SK-N-SH treated with all-trans-retinoic acid at 6 μM for 48 hours (cell line): Measurements from ENCODE around the gene PHF2.

ENCODE experiments used
- ATAC-seq: fragments of 200-7000 bp; cut with Tn5 transposase; 3 replicates; pipeline ENCODE4 v1.9.1; 2020; ENCODE audit warnings: mild to moderate bottlenecking, moderate library complexity
- ARNTL ChIP-seq: fragments of 450-650 bp; formaldehyde crosslinking; IDR thresholded peaks from 2 replicates; pipeline ENCODE4 v1.5.0; 2020; ENCODE audit warnings: low read depth, mild to moderate bottlenecking, moderate library complexity, borderline replicate concordance
- BACH2 ChIP-seq: fragments of 250-450 bp; sonication (Bioruptor Pico); IDR thresholded peaks from 2 replicates; pipeline ENCODE4 v1.9.0; 2021; ENCODE audit warnings: mild to moderate bottlenecking, borderline replicate concordance
- CSDC2 ChIP-seq: fragments of 250-450 bp; sonication (Bioruptor Pico); IDR thresholded peaks from 2 replicates; pipeline ENCODE4 v1.5.0; 2020; ENCODE audit warnings: mild to moderate bottlenecking, moderate library complexity
- ESRRG ChIP-seq: fragments of 250-450 bp; sonication (Bioruptor Pico); IDR thresholded peaks from 2 replicates; pipeline ENCODE4 v1.6.1; 2021; ENCODE audit warnings: mild to moderate bottlenecking
- GLIS3 ChIP-seq: fragments of 250-450 bp; sonication (Bioruptor Pico); IDR thresholded peaks from 2 replicates; pipeline ENCODE4 v1.5.0; 2020; ENCODE audit warnings: mild to moderate bottlenecking, moderate library complexity
- ISL1 ChIP-seq: fragments of 250-450 bp; sonication (Bioruptor Pico); IDR thresholded peaks from 2 replicates; pipeline ENCODE4 v2.1.2; 2022; ENCODE audit warnings: mild to moderate bottlenecking, moderate library complexity
- OSR1 ChIP-seq: fragments of 250-450 bp; sonication (Bioruptor Pico); IDR thresholded peaks from 2 replicates; pipeline ENCODE4 v1.8.0; 2022; ENCODE audit warnings: moderate library complexity, mild to moderate bottlenecking, inconsistent platforms
- PPARA ChIP-seq: fragments of 250-450 bp; sonication (Bioruptor Pico); IDR thresholded peaks from 2 replicates; pipeline ENCODE4 v1.5.0; 2020; ENCODE audit warnings: mild to moderate bottlenecking, borderline replicate concordance
- SNAI2 ChIP-seq: fragments of 250-450 bp; sonication (Bioruptor Pico); IDR thresholded peaks from 2 replicates; pipeline ENCODE4 v1.5.0; 2020; ENCODE audit warnings: mild to moderate bottlenecking, moderate library complexity
- TCF4 ChIP-seq: fragments of 250-450 bp; sonication (Bioruptor Pico); IDR thresholded peaks from 2 replicates; pipeline ENCODE4 v1.8.0; 2021; ENCODE audit warnings: mild to moderate bottlenecking, moderate library complexity, borderline replicate concordance
- TOX ChIP-seq: fragments of 250-450 bp; sonication (Bioruptor Pico); IDR thresholded peaks from 2 replicates; pipeline ENCODE4 v1.8.0; 2021; ENCODE audit warnings: mild to moderate bottlenecking, moderate library complexity, borderline replicate concordance
- ZC3H10 ChIP-seq: fragments of 250-450 bp; sonication (Bioruptor Pico); IDR thresholded peaks from 2 replicates; pipeline ENCODE4 v1.5.1; 2021; ENCODE audit warnings: mild to moderate bottlenecking, moderate library complexity
- ZFP3 ChIP-seq: fragments of 250-450 bp; sonication (Bioruptor Pico); IDR thresholded peaks from 2 replicates; pipeline ENCODE4 v1.5.0; 2020; ENCODE audit warnings: mild to moderate bottlenecking, moderate library complexity
- ZFP30 ChIP-seq: fragments of 450-650 bp; formaldehyde crosslinking; IDR thresholded peaks from 2 replicates; pipeline ENCODE4 v1.5.0; 2022; ENCODE audit warnings: mild to moderate bottlenecking, moderate library complexity
- ZNF565 ChIP-seq: fragments of 450-650 bp; formaldehyde crosslinking; conservative IDR thresholded peaks from 2 replicates; pipeline ENCODE4 v1.5.0; 2020; ENCODE audit warnings: low read depth, mild to moderate bottlenecking, moderate library complexity
- ZNF70 ChIP-seq: fragments of 450-650 bp; formaldehyde crosslinking; IDR thresholded peaks from 2 replicates; pipeline ENCODE4 v1.5.0; 2020; ENCODE audit warnings: mild to moderate bottlenecking, moderate library complexity
- ZNF8 ChIP-seq: fragments of 450-650 bp; formaldehyde crosslinking; IDR thresholded peaks from 2 replicates; pipeline ENCODE4 v1.5.0; 2020; ENCODE audit warnings: mild to moderate bottlenecking, moderate library complexity
- TF ChIP-seq, protein P1 (sequence below): fragments of 250-450 bp; sonication (Bioruptor Pico); IDR thresholded peaks from 2 replicates; pipeline ENCODE4 v1.5.1; 2021; ENCODE audit warnings: mild to moderate bottlenecking, moderate library complexity
- TF ChIP-seq, protein P2 (sequence below): fragments of 250-450 bp; sonication (Bioruptor Pico); IDR thresholded peaks from 2 replicates; pipeline ENCODE4 v1.8.0; 2021; ENCODE audit warnings: low read depth, mild to moderate bottlenecking, moderate library complexity, borderline replicate concordance
- TF ChIP-seq, protein P3 (sequence below): fragments of 250-450 bp; sonication (Bioruptor Pico); IDR thresholded peaks from 2 replicates; pipeline ENCODE4 v1.5.0; 2020; ENCODE audit warnings: mild to moderate bottlenecking, moderate library complexity
- TF ChIP-seq, protein P4 (sequence below): fragments of 250-450 bp; sonication (Bioruptor Pico); IDR thresholded peaks from 2 replicates; pipeline ENCODE4 v1.5.1; 2020; ENCODE audit warnings: low read depth, mild to moderate bottlenecking, moderate library complexity
- TF ChIP-seq, protein P5 (sequence below): fragments of 250-450 bp; sonication (Bioruptor Pico); IDR thresholded peaks from 2 replicates; pipeline ENCODE4 v1.8.0; 2020; ENCODE audit warnings: mild to moderate bottlenecking, moderate library complexity, borderline replicate concordance

Gene PHF2

DNA sequence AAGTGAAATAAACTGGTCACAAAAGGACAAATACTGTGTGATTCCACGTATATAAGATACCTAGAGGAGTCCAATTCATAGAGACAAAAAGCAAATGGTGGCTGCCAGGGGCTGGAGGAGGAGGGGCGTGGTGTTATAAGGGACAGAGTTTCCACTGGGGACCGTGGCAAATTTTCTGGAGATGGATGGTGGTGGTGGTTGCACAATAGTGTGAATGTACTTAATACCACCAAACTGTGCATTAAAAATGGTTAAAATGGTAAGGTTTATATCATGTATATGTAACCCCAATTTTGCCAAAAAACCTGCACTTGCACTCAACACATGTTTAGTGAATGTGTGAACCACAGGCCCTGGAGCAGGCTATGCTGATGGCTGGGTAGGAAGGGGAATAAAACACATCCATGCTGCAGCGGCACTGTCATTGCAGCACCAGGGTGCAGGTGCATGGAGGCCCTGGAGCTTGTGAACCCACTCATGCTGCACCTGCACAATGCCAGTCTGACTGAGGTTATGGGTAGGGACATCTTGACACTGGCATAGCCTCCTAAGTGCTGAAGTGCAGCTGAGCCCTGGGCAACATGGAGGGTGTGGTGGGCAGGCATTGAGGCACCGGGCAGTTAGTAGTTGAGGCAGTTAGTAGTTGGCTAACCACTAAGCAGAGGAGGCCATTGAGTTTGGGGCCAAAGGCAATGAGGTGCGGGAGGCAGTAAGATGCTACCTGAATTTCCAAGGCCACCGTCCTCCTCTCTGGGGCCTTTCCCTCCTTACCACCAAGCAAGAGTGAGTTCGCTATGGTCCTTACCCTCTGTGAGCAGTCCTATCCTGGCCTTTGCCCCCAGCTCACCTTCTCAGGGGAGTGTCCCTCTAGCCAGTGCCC is 3.5 kb upstream of the PHF2 start:
- no peak for ATAC-seq

DNA sequence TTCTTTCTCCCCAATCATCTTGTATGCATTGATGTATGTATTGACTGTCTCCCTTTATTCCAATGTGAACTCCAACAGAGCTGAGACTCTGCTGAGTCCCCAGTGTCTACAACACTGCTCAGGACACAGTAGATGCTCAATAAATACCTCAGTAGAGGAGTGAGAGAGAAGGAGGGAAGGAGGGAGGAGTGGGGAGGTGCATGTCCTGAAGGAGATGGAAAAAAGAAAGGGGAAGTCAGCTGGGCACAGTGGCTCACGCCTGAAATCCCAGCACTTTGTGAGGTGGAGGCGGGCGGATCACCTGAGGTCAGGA is 2.9 kb upstream of the PHF2 start:
- ATAC-seq = no peak
- TF ChIP-seq TOX (CRISPR knock-in tag) (no peak), TCF4 (CRISPR knock-in tag) (no peak), OSR1 (CRISPR knock-in tag) (no peak), SNAI2 (CRISPR knock-in tag) (no peak), ZNF70 (CRISPR knock-in tag) (no peak), GLIS3 (no peak), ISL1 (CRISPR knock-in tag) (no peak), ZNF565 (CRISPR knock-in tag) (no peak), ZFP30 (CRISPR knock-in tag) (no peak), ESRRG (no peak), ZC3H10 (CRISPR knock-in tag) (no peak), CSDC2 (no peak), ARNTL (CRISPR knock-in tag) (no peak), ZNF8 (CRISPR knock-in tag) (no peak)
- TF ChIP-seq, protein P1, sequence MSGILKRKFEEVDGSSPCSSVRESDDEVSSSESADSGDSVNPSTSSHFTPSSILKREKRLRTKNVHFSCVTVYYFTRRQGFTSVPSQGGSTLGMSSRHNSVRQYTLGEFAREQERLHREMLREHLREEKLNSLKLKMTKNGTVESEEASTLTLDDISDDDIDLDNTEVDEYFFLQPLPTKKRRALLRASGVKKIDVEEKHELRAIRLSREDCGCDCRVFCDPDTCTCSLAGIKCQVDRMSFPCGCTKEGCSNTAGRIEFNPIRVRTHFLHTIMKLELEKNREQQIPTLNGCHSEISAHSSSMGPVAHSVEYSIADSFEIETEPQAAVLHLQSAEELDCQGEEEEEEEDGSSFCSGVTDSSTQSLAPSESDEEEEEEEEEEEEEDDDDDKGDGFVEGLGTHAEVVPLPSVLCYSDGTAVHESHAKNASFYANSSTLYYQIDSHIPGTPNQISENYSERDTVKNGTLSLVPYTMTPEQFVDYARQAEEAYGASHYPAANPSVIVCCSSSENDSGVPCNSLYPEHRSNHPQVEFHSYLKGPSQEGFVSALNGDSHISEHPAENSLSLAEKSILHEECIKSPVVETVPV (CRISPR knock-in tag) = no peak
- TF ChIP-seq, protein P2, sequence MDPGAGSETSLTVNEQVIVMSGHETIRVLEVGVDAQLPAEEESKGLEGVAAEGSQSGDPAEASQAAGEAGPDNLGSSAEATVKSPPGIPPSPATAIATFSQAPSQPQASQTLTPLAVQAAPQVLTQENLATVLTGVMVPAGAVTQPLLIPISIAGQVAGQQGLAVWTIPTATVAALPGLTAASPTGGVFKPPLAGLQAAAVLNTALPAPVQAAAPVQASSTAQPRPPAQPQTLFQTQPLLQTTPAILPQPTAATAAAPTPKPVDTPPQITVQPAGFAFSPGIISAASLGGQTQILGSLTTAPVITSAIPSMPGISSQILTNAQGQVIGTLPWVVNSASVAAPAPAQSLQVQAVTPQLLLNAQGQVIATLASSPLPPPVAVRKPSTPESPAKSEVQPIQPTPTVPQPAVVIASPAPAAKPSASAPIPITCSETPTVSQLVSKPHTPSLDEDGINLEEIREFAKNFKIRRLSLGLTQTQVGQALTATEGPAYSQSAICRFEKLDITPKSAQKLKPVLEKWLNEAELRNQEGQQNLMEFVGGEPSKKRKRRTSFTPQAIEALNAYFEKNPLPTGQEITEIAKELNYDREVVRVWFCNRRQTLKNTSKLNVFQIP (CRISPR knock-in tag) = no peak
- TF ChIP-seq, protein P3, sequence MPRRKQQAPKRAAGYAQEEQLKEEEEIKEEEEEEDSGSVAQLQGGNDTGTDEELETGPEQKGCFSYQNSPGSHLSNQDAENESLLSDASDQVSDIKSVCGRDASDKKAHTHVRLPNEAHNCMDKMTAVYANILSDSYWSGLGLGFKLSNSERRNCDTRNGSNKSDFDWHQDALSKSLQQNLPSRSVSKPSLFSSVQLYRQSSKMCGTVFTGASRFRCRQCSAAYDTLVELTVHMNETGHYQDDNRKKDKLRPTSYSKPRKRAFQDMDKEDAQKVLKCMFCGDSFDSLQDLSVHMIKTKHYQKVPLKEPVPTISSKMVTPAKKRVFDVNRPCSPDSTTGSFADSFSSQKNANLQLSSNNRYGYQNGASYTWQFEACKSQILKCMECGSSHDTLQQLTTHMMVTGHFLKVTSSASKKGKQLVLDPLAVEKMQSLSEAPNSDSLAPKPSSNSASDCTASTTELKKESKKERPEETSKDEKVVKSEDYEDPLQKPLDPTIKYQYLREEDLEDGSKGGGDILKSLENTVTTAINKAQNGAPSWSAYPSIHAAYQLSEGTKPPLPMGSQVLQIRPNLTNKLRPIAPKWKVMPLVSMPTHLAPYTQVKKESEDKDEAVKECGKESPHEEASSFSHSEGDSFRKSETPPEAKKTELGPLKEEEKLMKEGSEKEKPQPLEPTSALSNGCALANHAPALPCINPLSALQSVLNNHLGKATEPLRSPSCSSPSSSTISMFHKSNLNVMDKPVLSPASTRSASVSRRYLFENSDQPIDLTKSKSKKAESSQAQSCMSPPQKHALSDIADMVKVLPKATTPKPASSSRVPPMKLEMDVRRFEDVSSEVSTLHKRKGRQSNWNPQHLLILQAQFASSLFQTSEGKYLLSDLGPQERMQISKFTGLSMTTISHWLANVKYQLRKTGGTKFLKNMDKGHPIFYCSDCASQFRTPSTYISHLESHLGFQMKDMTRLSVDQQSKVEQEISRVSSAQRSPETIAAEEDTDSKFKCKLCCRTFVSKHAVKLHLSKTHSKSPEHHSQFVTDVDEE = no peak

More for the DNA sequence above, 3.5 kb upstream of the PHF2 start:
- no peak for TF ChIP-seq TOX (CRISPR knock-in tag)
- TF ChIP-seq ZNF565 (CRISPR knock-in tag) = no peak
- TF ChIP-seq ARNTL (CRISPR knock-in tag) = no peak
- TF ChIP-seq, protein P1 (CRISPR knock-in tag) = no peak
- TF ChIP-seq ZC3H10 (CRISPR knock-in tag) = no peak
- TF ChIP-seq, protein P4, sequence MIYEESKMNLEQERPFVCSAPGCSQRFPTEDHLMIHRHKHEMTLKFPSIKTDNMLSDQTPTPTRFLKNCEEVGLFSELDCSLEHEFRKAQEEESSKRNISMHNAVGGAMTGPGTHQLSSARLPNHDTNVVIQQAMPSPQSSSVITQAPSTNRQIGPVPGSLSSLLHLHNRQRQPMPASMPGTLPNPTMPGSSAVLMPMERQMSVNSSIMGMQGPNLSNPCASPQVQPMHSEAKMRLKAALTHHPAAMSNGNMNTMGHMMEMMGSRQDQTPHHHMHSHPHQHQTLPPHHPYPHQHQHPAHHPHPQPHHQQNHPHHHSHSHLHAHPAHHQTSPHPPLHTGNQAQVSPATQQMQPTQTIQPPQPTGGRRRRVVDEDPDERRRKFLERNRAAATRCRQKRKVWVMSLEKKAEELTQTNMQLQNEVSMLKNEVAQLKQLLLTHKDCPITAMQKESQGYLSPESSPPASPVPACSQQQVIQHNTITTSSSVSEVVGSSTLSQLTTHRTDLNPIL = no peak
- TF ChIP-seq, protein P3 = no peak
- TF ChIP-seq, protein P5, sequence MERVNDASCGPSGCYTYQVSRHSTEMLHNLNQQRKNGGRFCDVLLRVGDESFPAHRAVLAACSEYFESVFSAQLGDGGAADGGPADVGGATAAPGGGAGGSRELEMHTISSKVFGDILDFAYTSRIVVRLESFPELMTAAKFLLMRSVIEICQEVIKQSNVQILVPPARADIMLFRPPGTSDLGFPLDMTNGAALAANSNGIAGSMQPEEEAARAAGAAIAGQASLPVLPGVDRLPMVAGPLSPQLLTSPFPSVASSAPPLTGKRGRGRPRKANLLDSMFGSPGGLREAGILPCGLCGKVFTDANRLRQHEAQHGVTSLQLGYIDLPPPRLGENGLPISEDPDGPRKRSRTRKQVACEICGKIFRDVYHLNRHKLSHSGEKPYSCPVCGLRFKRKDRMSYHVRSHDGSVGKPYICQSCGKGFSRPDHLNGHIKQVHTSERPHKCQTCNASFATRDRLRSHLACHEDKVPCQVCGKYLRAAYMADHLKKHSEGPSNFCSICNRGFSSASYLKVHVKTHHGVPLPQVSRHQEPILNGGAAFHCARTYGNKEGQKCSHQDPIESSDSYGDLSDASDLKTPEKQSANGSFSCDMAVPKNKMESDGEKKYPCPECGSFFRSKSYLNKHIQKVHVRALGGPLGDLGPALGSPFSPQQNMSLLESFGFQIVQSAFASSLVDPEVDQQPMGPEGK (CRISPR knock-in tag) = no peak
- TF ChIP-seq CSDC2 = no peak
- TF ChIP-seq ZFP3 (CRISPR knock-in tag) = no peak
- TF ChIP-seq ZFP30 (CRISPR knock-in tag) = no peak
- no peak for TF ChIP-seq BACH2
- no peak for TF ChIP-seq PPARA
- TF ChIP-seq TCF4 (CRISPR knock-in tag) = no peak
- TF ChIP-seq ZNF8 (CRISPR knock-in tag) = no peak
